NCI-H526 treated with DMSO at 0.1 percent for 48 hours (cell line): ENCODE results near the gene PLXND1.
A peak's percentile ranks its signal among the peaks of the same experiment; 100 is the strongest.
"Not testable (repeated sequence)": the region's sequence is repeated elsewhere in the genome, so short reads cannot be mapped to it uniquely, and the experiment has no call there.

Experiments
- DNase-seq: peaks from one replicate; lab custom pipeline; 2025; lab: John Stamatoyannopoulos, UW

The PLXND1 gene

GRCh38 chr3:129606636-129607390, at the start of gene PLXND1:
PLXND1 (minus strand) TSS chr3:129606676; CDS start chr3:129606639, 37 bp downstream.
- DNase-seq: no peak

- no peak for DNase-seq
These were observed 48.8 kb upstream of the PLXND1 start for GRCh38 chr3:129655291-129655700.

GRCh38 chr3:129654131-129654530, 47.7 kb upstream of the PLXND1 start:
- no peak for DNase-seq

- DNase-seq: no peak
These were observed 46.5 kb upstream of the PLXND1 start for GRCh38 chr3:129653019-129653418.

GRCh38 chr3:129651435-129652202, 45.1 kb upstream of the PLXND1 start:
- no peak for DNase-seq

GRCh38 chr3:129650256-129650872, 43.9 kb upstream of the PLXND1 start:
- peak; percentile 13 for DNase-seq

GRCh38 chr3:129648391-129648790, 41.9 kb upstream of the PLXND1 start:
- no peak for DNase-seq

- DNase-seq: no peak
These were observed 38.8 kb upstream of the PLXND1 start for GRCh38 chr3:129645286-129645685.

- DNase-seq: no peak
These were observed 38.4 kb upstream of the PLXND1 start for GRCh38 chr3:129644836-129645235.

- not testable (repeated sequence) for DNase-seq
These were observed 35.2 kb upstream of the PLXND1 start for GRCh38 chr3:129641567-129642260.

- not testable (repeated sequence) for DNase-seq
These were observed 34.5 kb upstream of the PLXND1 start for GRCh38 chr3:129640985-129641384.

GRCh38 chr3:129638481-129638880, 32.0 kb upstream of the PLXND1 start:
- DNase-seq: peak; percentile 28

GRCh38 chr3:129636082-129636481, 29.6 kb upstream of the PLXND1 start:
- no peak for DNase-seq

- no peak for DNase-seq
These were observed 29.2 kb upstream of the PLXND1 start for GRCh38 chr3:129635656-129636055.

- no peak for DNase-seq
These were observed 27.4 kb upstream of the PLXND1 start for GRCh38 chr3:129633751-129634481.

GRCh38 chr3:129632977-129633376, 26.5 kb upstream of the PLXND1 start:
- no peak for DNase-seq

- DNase-seq: no peak
These were observed 26.1 kb upstream of the PLXND1 start for GRCh38 chr3:129632556-129632955.

- no peak for DNase-seq
These were observed 25.6 kb upstream of the PLXND1 start for GRCh38 chr3:129632056-129632455.

- DNase-seq: no peak
These were observed 22.5 kb upstream of the PLXND1 start for GRCh38 chr3:129629011-129629410.

GRCh38 chr3:129628169-129628522, 21.7 kb upstream of the PLXND1 start:
- DNase-seq: no peak

- peak; percentile 35 for DNase-seq
These were observed 21.1 kb upstream of the PLXND1 start for GRCh38 chr3:129627350-129628168.
